Caco-2 (cell line): ENCODE data around the gene ALOX12B. TPM values are rescaled to one million over a fixed set of nuclear protein-coding genes. Genes with fewer than 3 reads are reported as not detected.

Experiments
- BruUV-seq: library from RNA; stranded (reverse); fragments of 400-500 nt; replicated peaks from 2 replicates; lab custom pipeline; 2021; lab: Mats Ljungman, UMichigan
- CTCF ChIA-PET: fragments of 300-600 bp; sonication (Branson Sonifier 250); formaldehyde crosslinking; loops from one replicate; lab custom pipeline; 2022; ENCODE audit warnings: antibody characterized with exemption; lab: Charles Lee
- POLR2A ChIA-PET: fragments of 300-600 bp; sonication (Branson Sonifier 250); formaldehyde crosslinking; loops from one replicate; lab custom pipeline; 2022; ENCODE audit warnings: antibody characterized with exemption; lab: Charles Lee
- DNase-seq, 2 experiments: peaks; one replicate each; pipeline versions ENCODE4 v3.0.0 to v3.0.0-alpha.2; 2020 to 2022
- H3K27me3 ChIP-seq: replicated peaks from 2 replicates; pipeline ENCODE4 v1.6.0; 2011; ENCODE audit warnings: low read length; ENCODE audit not compliant: control insufficient read depth, insufficient read depth
- H3K36me3 ChIP-seq: 2 replicates; pipeline ENCODE4 v1.5.1; 2011; ENCODE audit warnings: low read length; ENCODE audit not compliant: control insufficient read depth, insufficient read depth
- H3K4me1 ChIP-seq: fragments of 250-450 bp; sonication (Bioruptor Pico); 2 replicates; pipeline ENCODE4 v1.5.1; 2020; ENCODE audit warnings: mild to moderate bottlenecking
- H3K4me3 ChIP-seq: 2 replicates; pipeline ENCODE4 v1.5.1; 2011; ENCODE audit warnings: low read depth, mild to moderate bottlenecking, control low read depth, low read length
- H3K9me3 ChIP-seq: fragments of 250-450 bp; sonication (Bioruptor Pico); 2 replicates; pipeline ENCODE4 v1.5.1; 2020; ENCODE audit warnings: mild to moderate bottlenecking, moderate library complexity
- H3K27ac Mint-ChIP-seq: one replicate; pipeline ENCODE4 v1.8.0; 2022; ENCODE audit warnings: mixed read lengths; ENCODE audit not compliant: unreplicated experiment
- H3K27me3 Mint-ChIP-seq: one replicate; pipeline ENCODE4 v1.8.0; 2022; ENCODE audit warnings: mixed read lengths; ENCODE audit not compliant: insufficient read depth, unreplicated experiment
- H3K36me3 Mint-ChIP-seq: one replicate; pipeline ENCODE4 v1.8.0; 2022; ENCODE audit warnings: mild to moderate bottlenecking, mixed read lengths; ENCODE audit not compliant: insufficient read depth, unreplicated experiment
- H3K4me1 Mint-ChIP-seq: one replicate; pipeline ENCODE4 v1.8.0; 2022; ENCODE audit warnings: low read depth, mixed read lengths; ENCODE audit not compliant: unreplicated experiment
- H3K4me3 Mint-ChIP-seq: one replicate; pipeline ENCODE4 v1.8.0; 2022; ENCODE audit warnings: mild to moderate bottlenecking, moderate library complexity, mixed read lengths; ENCODE audit not compliant: unreplicated experiment
- H3K9me3 Mint-ChIP-seq: one replicate; pipeline ENCODE4 v1.8.0; 2022; ENCODE audit warnings: mixed read lengths; ENCODE audit not compliant: unreplicated experiment
- CTCF ChIP-seq, 2 experiments: fragments of 200-600 bp in 1 of 2; IDR thresholded peaks; 1 replicate in 1 of 2; 2 replicates in 1 of 2; pipeline versions ENCODE4 v1.5.1 to v1.8.0; 2011 to 2022; ENCODE audit warnings: antibody characterized with exemption in 1 of 2, control low read depth in 1 of 2, inconsistent platforms in 1 of 2, low read depth in 1 of 2, low read length in 1 of 2, mild to moderate bottlenecking in 1 of 2, moderate library complexity in 1 of 2; ENCODE audit not compliant: insufficient read depth in 1 of 2, severe bottlenecking in 1 of 2, unreplicated experiment in 1 of 2
- intact Hi-C: fragments of 100-400 bp; cut with micrococcal nuclease; formaldehyde crosslinking; loops from one replicate; pipeline ENCODE4 v1.10.0; 2022; ENCODE audit not compliant: unreplicated experiment
- total RNA-seq: library from RNA; stranded (reverse); gene quantifications from 2 replicates; pipeline ENCODE4 v1.2.3, GENCODE V29; 2022

The ALOX12B gene
- total RNA-seq, 1 experiment from 2014 or later = 0.34 TPM

DNA sequence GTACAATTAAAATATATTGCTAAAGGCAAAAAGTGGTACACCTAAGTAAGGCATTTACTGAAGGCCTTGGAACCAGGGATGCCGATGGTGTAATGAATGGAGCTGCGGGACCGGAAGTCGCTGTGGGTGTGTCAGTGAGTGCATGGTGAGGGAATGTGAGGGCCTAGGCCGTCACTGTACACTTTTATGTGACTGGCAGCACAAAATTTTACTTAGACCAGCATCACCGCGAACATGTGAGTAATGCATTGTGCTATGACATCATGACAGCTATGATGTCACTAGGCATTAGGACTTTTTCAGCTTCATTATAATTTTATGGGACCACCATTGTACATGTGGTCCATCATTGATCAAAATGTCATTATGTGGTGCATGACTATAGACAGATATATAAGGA lies 33.9 kb downstream of the ALOX12B start:
- ChIA-PET CTCF (no interaction called here), POLR2A (no interaction called here)
- Mint-ChIP-seq H3K36me3 (peaks cover 6% of the 10 kb centered on the region), H3K27me3 (no peaks in the 10 kb centered on the region), H3K9me3 (no peaks in the 10 kb centered on the region), H3K4me3 (no peak overlapping the region), H3K4me1 (peaks cover 13% of the 10 kb centered on the region), H3K27ac (no peak overlapping the region)
- Histone ChIP-seq H3K27me3 (no peaks in the 10 kb centered on the region), H3K4me1 (peaks cover 14% of the 10 kb centered on the region), H3K36me3 (no peaks in the 10 kb centered on the region), H3K9me3 (no peaks in the 10 kb centered on the region), H3K4me3 (no peak overlapping the region)
- TF ChIP-seq CTCF (IDR thresholded peaks at IDR 0.05; ENCODE audit: insufficient read depth in 1 of 2, low read depth in 1 of 2, low read length in 1 of 2, severe bottlenecking in 1 of 2, unreplicated experiment in 1 of 2) = no peak
- no peak for DNase-seq
- BruUV-seq = no TSS peak
- intact Hi-C loops = no loop called here

DNA sequence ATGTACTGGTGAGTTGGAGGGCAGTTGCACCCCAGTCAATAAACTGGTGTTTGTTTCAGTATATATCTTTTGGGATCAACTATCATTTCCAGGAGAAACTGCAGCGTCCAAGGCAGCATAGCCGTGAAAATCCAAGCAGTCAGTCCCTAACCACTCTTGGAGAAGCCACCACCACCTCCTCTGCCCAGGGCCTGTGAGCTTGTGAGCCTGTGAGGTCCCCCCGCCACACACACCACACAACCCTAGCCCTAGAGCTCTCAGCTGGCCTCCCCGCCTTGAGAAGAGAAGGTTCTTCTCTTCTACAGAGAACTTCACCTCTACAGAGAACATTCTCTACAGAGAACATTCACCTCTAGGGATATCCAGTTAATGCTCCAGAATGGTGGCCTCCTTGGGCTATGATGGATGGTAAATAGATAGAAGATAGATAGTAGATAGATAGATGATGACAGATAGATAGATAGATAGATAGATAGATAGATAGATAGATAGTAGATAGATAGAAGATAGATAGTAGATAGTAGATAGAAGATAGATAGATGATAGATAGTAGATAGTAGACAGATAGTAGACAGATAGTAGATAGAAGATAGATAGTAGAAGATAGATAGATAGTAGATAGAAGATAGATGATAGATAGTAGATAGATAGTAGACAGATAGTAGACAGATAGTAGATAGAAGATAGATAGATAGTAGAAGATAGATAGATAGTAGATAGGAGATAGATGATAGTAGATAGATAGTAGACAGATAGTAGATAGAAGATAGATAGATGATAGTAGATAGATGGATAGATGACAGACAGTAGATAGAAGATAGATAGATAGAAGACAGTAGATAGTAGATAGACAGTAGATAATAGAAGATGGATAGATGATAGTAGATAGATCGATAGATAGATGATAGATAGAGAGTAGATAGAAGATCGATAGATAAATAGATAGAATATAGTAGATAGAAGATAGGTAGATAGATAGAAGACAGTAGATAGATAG lies 35.0 kb downstream of the ALOX12B start:
- Mint-ChIP-seq H3K27ac (no peak overlapping the region), H3K4me3 (no peak overlapping the region), H3K4me1 (peaks cover 13% of the 10 kb centered on the region), H3K36me3 (peaks cover 6% of the 10 kb centered on the region), H3K9me3 (no peaks in the 10 kb centered on the region), H3K27me3 (no peaks in the 10 kb centered on the region)
- POLR2A ChIA-PET = no interaction called here
- intact Hi-C loops = no loop called here
- CTCF ChIA-PET = no interaction called here
- no peak for TF ChIP-seq CTCF (IDR thresholded peaks at IDR 0.05; ENCODE audit: insufficient read depth in 1 of 2, low read depth in 1 of 2, low read length in 1 of 2, severe bottlenecking in 1 of 2, unreplicated experiment in 1 of 2)
- no peak for DNase-seq
- no peaks in the 10 kb centered on the region for H3K27me3 ChIP-seq
- H3K4me3 ChIP-seq = no peak overlapping the region
- no TSS peak for BruUV-seq
- H3K9me3 ChIP-seq = no peaks in the 10 kb centered on the region
- no peaks in the 10 kb centered on the region for H3K36me3 ChIP-seq
- H3K4me1 ChIP-seq = peaks cover 14% of the 10 kb centered on the region

DNA sequence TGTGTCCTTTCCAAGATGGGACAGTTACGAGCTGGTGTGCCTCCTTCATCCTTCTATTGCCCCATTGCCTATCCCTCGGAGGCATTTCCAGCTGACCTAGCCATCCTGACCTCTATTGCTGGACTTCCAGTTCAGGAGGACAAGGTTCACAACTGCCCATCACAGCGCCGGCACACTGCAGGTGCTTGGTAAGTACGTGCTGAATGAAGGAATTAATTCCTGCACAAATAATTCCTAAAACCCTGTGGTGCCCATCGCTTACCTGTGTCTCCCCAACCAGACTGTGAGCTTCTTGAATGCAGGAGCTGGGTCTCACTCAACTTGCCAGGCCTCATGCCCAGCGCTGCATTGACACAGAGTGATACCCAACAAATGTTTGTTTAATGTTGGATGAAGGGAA lies 35.7 kb downstream of the ALOX12B start:
- POLR2A ChIA-PET = no interaction called here
- no peaks in the 10 kb centered on the region for H3K27me3 Mint-ChIP-seq
- BruUV-seq = no TSS peak
- peaks cover 6% of the 10 kb centered on the region for H3K36me3 Mint-ChIP-seq
- H3K27ac Mint-ChIP-seq = no peak overlapping the region
- no peak overlapping the region for H3K4me3 ChIP-seq
- no peak for TF ChIP-seq CTCF (IDR thresholded peaks at IDR 0.05; ENCODE audit: insufficient read depth in 1 of 2, low read depth in 1 of 2, low read length in 1 of 2, severe bottlenecking in 1 of 2, unreplicated experiment in 1 of 2)
- H3K4me3 Mint-ChIP-seq = no peak overlapping the region
- no peaks in the 10 kb centered on the region for H3K36me3 ChIP-seq
- CTCF ChIA-PET = no interaction called here
- no peaks in the 10 kb centered on the region for H3K27me3 ChIP-seq
- intact Hi-C loops = no loop called here
- H3K9me3 Mint-ChIP-seq = no peaks in the 10 kb centered on the region
- no peaks in the 10 kb centered on the region for H3K9me3 ChIP-seq
- peaks cover 13% of the 10 kb centered on the region for H3K4me1 Mint-ChIP-seq
- no peak for DNase-seq
- peaks cover 10% of the 10 kb centered on the region for H3K4me1 ChIP-seq
